ENCODE data around the gene DISP2.

DISP2 gene

DNA sequence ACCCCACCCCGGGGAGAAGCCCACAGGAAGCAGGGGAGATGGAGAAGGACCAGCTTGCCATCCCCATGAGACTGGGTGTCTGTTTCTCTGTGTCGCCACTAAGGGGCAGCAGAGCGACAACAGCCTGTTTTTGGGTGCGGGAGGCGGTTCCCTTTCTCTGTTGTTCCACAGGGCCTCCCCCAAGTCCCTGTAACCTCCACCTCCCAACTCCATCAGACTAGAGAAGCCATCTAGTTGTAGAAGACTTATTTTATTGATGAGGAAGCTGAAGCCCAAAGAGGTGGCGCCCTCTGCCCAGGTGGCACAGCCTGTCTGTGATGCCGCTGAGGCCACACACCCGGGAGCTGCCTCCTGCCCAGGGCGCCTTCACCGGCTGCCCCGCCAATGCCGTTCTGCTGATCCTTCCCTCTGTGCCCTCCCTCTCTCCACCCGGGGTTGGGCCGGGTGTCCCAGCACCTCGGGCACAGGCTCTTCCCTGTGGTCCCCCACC lies 13.3 kb upstream of the DISP2 start:
- peak; percentile 61 to 65 for DNase-seq

DNA sequence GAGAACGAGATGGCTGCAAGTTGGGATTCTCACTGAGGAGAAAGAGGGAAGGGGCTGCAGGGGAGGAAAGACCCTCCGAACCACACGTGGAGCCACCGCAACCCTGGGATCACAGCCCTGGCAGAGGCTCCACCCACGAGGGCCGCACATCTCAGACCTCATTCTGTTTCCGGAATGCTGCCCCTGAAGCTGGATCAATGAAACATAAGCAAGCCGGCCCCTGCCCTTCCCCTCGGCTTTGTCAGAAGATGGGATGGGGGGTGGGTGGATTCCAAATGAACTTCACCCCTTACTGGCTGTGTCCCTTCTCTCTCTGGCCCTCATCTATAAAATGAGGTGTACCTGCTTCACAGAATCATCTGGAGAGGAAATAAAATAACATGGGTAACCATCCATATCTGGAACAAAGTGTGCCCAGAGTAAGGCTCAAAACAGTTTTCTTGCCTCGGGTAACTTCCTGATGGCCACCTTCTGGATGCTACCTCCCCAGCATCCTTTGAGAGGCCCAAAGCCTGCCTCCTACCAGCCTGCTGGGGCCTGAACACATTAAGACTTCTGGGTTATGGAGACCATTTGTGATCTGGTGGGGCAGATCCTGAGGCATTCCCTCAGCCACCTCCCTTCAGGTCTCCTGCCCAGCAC lies 12.7 kb upstream of the DISP2 start:
- DNase-seq, result no peak

DNA sequence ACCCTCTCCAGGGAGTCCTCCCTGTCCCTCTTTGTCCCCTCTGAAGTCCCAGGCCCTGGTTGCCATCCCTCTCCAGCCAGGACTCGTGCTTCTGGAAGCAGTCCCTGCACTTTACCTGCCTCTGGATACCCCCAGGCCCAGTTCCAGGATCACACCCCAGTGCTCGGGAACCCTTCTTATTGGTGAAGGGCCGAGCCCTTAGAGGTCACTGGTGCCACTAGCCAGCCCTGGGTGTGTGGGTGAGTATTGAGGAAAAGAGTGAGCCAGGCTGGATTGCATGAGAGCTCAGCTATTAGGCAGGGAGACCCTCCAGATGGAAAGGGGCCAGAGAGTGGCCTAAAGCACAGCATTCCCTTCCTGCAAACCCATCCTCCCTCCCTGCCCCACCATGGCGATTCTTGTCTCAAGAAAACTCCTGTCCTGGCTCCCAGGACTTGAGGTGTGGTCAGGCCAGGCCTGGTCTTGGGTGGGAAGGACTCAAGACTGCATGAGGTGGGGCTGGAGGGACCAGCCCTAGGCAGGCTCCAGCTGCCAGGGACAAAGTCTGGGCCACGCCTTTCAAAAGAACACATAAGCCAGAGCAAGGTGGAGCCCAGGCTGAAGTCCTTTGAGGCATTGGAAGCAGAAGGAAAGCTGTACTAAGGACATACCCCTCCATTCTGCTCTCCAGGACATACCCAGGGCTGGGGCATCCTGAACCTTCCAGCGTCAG lies 12.0 kb upstream of the DISP2 start:
- no peak for DNase-seq

DNA sequence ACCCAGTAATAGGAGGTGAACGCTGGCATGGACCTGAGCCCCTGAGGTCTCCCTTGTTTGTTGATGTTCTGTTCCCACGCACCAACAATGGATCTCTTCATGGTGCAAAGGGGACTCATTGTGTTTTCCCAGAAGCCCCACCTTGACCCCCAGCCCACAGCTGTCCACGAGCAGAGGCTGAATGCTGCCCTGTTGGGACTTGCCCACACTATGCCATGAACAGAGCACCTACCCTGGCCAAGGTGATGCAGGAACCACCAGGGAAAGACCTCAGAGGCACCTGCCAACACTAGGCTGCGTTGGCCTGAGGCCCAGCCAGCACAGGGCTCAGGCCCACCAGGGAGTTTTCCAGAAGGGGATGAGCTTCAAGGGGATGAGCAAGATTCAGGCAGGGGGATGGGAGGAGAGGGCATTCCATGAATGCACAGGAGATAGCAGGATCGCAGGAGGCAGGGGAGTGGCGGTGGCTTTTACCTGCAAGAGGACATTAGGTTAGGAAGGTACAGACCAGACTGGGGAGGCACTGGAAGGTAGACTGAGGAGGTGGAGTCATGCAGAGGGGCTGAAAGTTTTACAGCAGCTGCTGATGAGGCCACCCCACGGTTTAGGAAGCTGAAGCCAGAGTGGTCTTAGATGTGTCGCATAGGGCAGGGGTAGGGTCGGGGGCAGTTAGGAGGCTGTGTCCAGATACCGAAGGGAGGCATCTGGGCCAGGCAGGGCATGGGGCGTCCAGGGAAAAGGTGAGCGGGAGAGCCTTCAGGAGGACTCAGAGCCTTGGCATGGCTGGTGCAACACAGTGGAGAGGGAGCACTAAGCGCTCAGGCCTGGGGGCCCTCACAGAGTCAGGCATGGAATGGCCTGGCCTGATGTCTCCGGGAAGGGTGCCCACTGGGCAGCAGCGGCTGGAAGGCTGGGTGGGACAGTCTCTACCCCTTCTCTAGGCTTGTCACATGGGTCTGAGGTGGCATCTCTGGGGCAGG lies 11.2 kb upstream of the DISP2 start:
- DNase-seq, result no peak

DNA sequence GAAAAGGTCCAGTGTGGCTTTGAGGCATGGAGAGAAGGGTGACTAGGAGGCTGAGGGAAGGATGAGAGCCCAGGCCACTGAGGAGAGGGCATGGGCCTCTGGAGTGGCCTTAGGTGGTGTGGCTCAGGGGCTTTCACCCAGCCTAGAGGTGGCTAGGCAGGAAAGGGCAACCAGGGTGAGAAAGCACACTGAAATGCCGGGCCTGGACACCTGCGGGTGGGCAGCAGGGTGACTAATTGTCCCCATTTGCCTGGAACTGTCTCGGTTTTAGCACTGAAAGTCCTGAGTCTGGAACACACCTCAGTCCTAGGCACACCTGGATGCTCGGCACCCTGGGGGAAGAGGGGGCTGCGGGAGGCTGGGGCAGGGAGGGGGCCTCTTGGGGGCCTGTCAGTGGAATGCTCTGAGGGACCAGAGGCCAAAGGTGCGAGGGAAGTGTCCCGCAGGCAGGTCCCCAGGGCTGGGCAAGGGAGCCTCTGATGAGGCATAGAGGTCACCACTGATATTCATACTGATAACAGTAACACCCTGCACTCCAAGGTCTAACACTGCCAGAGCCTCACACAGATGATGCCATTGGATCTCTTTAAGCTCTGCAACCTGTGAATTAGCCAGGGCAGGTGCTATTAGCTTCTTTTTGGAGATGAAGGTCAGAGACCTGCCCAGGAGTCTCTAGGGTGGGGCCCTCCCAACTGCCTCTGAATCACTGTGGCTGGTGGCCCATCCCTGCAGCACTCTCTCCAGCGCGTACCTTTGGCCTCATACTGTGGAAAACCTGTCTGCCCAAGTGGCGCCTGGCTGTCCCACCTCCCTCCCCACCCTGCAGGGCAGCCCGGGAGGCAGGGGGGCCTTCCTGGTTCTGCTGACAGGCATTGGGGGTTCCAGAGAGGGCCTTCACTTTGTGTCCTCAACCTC lies 10.2 kb upstream of the DISP2 start:
- no peak for DNase-seq

DNA sequence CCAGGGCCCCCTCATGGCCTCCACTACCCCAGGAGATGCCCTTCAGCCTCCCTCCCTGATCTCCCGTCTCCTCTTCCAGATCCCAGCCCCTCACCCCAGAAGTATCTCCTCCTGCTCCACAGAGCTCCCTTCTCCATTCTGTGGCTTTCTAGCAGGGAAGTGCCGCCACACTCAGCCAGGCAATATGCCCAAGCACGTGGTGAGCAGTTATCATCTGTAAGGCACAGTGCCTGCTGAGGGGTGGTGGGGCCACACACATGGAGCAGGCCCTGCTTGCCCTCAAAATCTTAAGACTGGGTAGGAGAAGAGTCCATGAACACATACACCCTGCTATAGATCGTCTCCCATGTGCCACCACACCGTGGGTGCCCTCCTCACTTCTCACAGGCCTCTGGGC lies 9.5 kb upstream of the DISP2 start:
- no peak for DNase-seq

DNA sequence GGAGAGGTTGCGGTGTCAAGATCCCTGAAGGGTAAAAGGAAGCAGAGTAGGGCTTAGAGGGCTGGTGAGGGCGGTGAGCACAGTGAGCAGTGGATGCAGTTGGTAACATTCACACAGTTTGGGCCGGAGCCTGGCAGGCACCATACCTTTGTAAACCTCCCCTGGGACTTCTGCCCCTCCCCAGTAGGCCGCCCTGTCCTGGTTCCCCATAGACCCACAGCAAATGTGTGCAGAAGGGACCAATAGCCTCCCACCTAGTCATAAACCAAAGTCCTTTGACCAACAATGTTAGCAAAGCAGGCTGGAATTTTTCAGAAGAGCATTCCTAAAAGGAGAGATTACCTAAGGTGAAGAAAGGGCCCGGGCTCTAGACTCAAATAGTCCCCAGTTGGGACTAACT lies 8.9 kb upstream of the DISP2 start:
- no peak for DNase-seq

DNA sequence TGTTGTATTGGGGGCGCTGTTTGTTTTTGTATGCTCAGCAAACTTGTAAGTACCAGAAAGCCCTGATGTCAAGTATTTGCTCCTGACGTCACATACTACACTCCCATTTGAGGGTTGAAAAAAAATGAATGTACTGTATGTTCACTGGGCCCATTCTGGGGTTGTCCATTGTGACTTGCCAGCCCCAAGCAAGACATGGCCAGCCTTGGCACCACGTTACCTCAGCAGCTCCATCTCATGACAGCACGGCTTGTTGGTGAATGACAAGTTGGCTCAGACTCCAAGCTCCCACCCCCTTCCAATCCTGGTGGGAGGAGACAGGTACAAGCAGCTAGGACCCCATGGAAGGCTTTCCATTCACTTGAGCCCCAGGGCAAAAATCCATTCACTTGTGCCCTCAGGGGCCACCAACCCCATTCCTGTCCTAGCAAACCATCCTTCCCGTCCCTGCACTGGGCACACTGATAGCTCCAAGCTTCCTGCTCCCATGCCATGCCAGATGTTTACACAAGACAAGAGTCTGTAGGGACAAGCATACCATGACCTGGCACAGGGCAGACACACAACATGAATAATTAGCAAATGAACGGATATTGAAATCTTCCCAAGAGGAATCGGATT lies 5.6 kb upstream of the DISP2 start:
- no peak for DNase-seq

DNA sequence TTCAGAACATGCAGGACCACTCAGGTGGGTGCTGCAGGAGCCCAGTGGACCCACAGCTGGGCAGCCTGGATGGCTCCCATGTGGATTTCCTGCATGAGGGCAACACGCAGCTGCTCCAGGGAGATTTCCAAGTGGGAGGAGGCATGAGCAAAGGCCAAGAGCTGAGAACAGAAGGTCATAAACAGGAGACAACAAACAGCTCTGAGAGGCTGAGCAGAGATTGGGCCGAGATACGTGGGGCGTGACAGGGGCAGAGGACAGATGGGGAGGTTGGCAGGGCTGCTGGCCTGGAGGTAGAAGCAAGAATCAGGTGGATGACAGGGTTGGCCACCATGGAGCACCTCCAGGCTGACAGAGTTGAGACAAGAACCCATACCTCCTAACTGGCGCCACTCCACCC lies 4.3 kb upstream of the DISP2 start:
- no peak for DNase-seq

DNA sequence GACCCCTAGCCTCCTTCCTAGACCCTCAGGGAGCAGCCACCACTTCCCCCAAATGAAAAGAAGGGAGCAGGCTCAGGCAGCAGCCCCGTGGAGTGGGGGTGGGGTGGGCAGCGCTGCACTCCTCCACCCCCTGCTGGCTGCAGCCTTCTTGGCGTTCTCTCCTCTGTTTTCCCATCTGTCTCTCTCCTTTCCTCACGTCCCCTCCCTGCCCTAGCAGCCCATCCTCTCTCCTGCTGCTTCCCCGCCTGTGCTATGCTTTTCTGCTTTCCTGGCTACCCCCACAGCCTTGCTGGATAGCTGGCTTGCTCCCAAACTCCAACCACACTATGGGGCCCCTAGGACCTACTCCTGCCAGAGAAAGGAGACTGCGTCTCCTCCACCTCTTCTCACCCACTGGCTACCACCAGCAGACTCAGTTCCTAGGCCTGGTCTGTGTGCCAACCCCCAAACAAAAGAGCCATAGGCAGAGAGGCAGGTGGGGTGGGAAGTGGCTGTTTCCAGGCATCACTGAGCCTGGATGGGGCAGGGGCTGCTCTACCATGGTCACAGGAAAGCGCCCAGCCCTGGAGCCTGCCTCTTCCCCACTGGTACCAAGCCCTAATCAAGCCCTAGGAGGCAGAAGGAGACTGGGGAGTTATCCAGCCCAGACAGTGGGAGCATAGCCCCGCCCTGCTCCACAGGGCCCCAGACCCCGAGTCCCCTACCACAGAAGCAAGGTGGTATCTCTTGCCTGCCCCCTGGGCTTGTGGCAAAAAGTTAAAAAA lies 3.4 kb upstream of the DISP2 start:
- no peak for DNase-seq

DNA sequence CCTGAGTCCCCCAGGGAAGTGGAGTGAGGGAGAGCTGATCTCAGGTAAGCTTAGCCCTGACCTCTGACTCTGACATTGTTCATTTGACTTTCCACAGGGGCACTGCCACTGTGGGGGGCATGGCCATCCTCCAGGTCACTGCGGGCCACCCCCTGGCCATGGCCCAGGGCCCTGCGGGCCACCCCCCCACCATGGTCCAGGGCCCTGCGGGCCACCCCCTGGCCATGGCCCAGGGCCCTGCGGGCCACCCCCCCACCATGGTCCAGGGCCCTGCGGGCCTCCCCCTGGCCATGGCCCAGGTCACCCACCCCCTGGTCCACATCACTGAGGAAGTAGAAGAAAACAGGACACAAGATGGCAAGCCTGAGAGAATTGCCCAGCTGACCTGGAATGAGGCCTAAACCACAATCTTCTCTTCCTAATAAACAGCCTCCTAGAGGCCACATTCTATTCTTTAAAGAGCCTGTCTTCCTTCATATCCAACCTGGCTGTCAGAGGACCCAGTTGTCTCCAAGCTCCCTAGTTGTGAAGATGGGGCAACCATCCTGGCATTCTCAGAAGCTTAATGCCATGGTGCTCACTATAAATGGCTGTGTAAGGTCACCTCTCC lies 1.9 kb upstream of the DISP2 start:
- no peak for DNase-seq

DNA sequence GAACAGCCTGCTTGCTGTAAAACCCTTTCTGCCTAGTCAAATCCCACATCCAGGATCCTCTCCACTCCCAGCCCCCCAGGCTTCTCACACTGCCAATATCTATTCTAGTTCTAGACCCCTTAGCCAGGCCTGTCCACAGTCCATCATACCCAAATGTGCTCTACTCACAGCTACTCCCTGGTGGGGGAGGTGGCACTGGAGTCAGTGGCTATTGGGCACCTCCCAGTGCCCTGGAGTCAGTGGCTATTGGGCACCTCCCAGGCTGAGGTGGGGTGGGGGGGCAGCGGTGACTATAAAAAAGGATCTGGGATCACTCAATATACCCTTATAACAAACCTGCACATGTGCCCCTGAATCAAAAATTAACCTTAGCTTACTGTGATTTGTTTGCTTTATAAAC lies 773 bp upstream of the DISP2 start:
- no peak for DNase-seq

DNA sequence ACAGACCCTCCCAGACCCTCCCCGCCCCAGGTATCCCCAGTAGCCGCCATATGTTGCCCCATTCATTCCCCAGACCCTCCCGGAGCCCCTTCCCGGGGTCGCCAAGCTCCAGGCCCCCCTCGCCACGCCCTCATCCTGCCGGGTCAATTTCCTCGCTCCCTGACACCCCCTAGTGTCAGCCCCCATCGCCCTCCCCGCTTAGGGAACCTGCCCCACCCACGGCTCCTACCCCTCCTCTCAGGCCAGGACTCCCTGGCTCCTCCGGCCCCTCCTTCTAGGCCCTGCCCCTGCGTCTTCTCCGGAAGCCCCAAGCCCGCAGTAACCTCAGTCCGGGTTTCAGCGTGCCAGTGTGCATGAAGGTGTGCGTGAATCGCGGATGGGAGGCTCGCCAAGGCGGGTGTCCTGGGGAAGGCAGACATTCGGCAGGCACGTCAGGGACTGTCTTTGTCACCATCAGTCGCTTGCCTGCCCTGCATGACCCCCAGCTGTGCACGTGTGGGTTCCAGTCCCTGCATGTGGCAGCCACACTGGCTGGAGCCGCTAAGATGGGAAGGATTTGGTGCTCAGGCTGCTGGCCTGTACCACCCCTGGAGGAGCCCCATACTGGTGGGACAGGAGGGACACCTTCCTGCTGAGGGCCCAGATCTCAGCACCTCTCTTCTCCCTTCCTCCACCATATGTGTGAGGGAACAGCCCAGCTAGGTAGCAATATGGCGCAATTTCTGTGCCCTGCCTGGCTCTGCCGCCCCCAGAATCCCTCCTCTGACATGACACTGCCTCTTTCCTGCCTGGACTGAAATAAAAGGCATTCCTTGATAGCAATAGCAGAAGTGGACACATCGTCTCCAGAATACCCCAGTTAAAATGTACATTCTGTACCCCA lies 693 bp downstream of the DISP2 start:
- DNase-seq, result no peak

DNA sequence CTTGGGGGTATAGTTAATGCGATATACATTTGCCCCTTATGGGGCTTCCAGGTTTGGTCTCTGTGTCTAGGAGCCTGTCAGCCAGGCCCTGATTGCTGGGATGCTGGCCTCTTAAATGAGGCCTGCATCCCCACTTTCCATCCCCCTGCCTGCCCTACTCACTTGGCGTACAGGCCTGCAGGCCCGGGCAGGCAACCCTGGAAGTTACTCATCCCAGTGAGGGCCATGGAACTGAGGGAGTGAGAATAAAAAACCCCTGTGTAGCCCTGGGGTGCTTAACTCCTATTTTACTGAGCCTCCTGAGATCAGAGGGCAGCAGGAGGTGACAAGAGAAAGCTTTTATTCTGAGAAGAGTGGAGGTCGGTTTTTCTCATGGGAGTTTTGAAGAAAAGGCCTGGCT lies 2.0 kb downstream of the DISP2 start:
- no peak for DNase-seq

DNA sequence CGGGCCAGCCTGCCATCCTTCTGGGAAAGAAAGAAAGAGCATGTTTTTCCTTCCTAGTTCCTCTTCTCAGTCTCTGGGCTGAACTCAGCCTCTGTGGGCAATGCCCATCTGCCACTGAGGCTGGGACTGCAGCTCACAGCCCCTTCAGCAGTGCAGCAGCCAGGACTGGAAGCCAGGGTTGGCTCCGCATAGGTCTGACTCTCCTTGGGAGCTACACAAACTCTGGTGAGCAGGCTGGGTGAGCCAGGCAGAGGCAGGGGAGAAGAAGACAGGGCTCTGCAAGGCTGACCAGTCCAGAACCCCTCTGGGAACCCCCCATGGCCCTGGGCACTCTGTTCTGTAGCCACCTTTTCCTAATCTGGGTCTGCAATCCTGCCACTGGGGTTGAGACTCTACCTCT lies 3.6 kb downstream of the DISP2 start:
- DNase-seq, result no peak

DNA sequence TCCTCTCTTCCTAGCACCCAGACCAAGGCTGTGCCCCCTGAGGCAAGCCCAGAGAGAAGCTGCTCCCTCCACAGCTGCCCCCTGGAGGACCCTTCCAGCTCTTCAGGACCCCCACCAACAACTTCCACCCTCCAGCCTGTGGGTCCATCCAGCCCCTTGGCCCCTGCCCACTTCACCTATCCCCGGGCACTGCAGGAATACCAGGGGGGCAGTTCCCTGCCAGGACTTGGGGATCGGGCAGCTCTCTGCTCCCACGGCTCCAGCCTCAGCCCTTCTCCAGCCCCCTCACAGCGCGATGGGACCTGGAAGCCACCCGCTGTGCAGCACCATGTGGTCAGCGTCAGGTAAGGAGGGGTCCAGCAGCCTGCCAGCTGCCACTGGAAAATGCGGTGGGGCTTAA lies 5.6 kb downstream of the DISP2 start:
- no peak for DNase-seq

DNA sequence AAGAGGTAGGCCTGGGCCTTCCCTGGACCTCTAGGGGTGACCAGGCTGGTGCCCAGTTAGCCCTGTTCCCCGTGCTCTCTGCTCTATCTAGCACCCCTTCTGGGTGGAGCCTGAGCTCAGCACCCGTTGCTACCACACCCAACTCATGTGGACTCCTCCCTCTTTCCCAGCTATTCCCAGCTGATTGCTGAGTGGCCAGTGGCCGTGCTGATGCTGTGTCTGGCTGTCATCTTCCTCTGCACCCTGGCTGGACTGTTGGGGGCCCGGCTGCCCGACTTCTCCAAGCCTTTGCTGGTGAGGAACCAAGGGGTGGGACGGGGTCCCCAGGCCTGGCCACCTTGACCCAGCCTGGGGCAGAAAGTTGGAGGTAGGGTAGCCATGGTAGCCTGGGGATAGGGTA lies 6.2 kb downstream of the DISP2 start:
- no peak for DNase-seq

DNA sequence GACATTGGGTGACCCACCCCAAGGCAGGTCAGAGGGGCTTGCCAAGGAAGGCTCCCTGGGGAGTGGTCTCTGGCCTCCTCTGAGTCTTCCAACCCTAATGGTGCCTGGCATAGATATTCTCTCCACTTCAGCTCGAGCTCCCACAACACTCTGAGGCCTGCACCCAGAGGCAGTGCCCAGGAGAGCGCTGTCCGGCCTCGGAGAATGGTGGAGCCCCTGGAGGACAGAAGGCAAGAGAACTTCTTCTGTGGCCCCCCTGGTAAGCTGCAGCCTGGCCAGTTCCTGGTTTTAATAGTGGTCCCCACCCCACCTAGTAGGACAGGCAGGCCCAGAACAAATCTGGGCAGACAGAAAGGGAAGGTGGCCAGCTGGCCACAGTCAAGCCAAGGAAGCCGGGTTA lies 7.0 kb downstream of the DISP2 start:
- no peak for DNase-seq

DNA sequence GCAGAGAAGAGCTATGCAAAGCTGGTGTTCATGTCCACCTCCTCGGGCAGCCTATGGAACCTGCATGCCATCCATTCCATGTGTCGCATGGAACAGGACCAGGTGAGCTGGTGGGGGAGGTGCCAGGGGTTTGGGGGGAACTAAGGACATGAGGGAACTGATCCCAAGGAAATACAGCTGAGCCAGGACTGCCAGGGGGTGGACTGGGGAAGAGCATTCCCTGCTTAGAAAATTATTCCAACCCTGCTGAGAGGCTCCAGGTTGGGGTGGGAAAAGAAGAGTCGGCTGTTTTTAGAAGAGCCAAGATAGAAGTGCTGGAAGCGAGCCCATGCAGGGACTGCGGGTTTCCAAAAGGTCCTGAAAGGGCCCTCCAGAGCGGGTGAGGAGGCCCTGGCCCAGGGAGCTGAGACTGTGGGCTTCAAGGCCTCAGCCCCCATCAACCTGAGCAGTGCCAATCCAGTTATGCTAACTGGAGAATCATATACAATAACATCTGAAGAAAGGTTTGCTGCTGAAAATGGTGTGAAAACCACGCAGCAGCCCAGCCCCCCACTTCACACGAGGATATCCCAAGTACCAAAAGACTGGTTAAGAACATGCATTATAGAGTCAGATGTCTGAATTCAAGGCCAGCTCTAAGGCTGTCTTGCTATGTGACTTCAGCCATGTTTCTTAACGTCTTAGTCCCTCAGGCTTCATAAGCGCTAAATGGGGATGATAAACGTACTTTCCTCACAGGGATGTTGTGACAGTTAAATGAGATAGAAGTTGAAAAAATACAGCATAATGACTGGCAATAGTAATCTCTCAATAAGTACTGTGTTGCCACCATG lies 7.8 kb downstream of the DISP2 start:
- DNase-seq, result no peak
